Measurements from ENCODE around the gene BOC.

- TF ChIP-seq EZH2 (IDR thresholded peaks at IDR 0.05; ENCODE audit: borderline replicate concordance, low read depth, low read length, severe bottlenecking) (no peak), CTCF (IDR thresholded peaks at IDR 0.05; ENCODE audit: extremely low read depth in 1 of 2, insufficient read depth in 1 of 2, low read depth in 1 of 2, low read length in 2 of 2) (no peak), MAX (IDR thresholded peaks at IDR 0.05; ENCODE audit: insufficient read depth, insufficient read length) (no peak), POLR2A (IDR thresholded peaks at IDR 0.05; ENCODE audit: low read depth, low read length) (no peak), POLR2AphosphoS5 (IDR thresholded peaks at IDR 0.05; ENCODE audit: insufficient read depth, low read depth, low read length) (no peak), JUN (IDR thresholded peaks at IDR 0.05; ENCODE audit: borderline replicate concordance, insufficient read depth, insufficient read length, low read depth) (no peak), FOS (IDR thresholded peaks at IDR 0.05; ENCODE audit: borderline replicate concordance, insufficient read depth, low read length) (no peak), GATA2 (IDR thresholded peaks at IDR 0.05; ENCODE audit: insufficient read depth, insufficient read length, low read depth, low read length) (no peak)
These were observed 10.4 kb upstream of the BOC start for GRCh38 chr3:113200946-113201345.

All from endothelial cell of umbilical vein (primary cell).